Heart right ventricle (tissue), 16 donors: ENCODE results near the gene XRCC4. TPM values are rescaled to one million over a fixed set of nuclear protein-coding genes. Genes with fewer than 3 reads are reported as not detected.

Source experiments
- ATAC-seq, 8 donors: fragments of 200-7000 bp; cut with Tn5 transposase; one replicate each; pipeline ENCODE4 v1.9.1; 2020; ENCODE audit warnings: mild to moderate bottlenecking in 8 of 8, moderate library complexity in 8 of 8, moderate number of reproducible peaks in 1 of 8
- DNase-seq, 2 donors: peaks; one replicate each; pipeline ENCODE4 v3.0.0-alpha.2; 2020
- H3K27ac ChIP-seq, 10 donors: fragments of 200-600 bp; sonication (generic) in 2 of 10; one replicate each; pipeline versions ENCODE4 v1.5.0 to v1.8.0; 2020 to 2022; ENCODE audit warnings: mild to moderate bottlenecking in 3 of 10
- H3K27me3 ChIP-seq, 7 donors: fragments of 200-600 bp; one replicate each; pipeline ENCODE4 v1.8.0; 2021 to 2022; ENCODE audit warnings: mild to moderate bottlenecking in 2 of 7
- H3K36me3 ChIP-seq, 9 donors: fragments of 200-600 bp; sonication (generic) in 1 of 9; one replicate each; pipeline versions ENCODE4 v1.5.0 to v1.8.0; 2020 to 2022; ENCODE audit warnings: mild to moderate bottlenecking in 2 of 9
- H3K4me1 ChIP-seq, 9 donors: fragments of 200-600 bp; sonication (generic) in 1 of 9; one replicate each; pipeline versions ENCODE4 v1.5.0 to v1.8.0; 2020 to 2022; ENCODE audit warnings: mild to moderate bottlenecking in 4 of 9
- H3K4me3 ChIP-seq, 10 donors: fragments of 200-600 bp; sonication (generic) in 2 of 10; one replicate each; pipeline versions ENCODE4 v1.5.0 to v1.8.0; 2020 to 2022; ENCODE audit warnings: mild to moderate bottlenecking in 7 of 10, moderate library complexity in 2 of 10
- H3K9me3 ChIP-seq, 11 donors: fragments of 200-600 bp in 10 of 11; sonication (generic) in 2 of 11; one replicate each; pipeline versions ENCODE4 v1.5.0 to v1.8.0; 2013 to 2022; ENCODE audit warnings: mild to moderate bottlenecking in 2 of 11, control low read depth in 1 of 11, moderate library complexity in 1 of 11
- WGBS, 2 donors: extraction: QIAGEN DNeasy Blood & Tissue Kit; methylation state at CpG; one replicate each; pipeline ENCODE4 v1.1.7; 2013; ENCODE audit warnings: inconsistent platforms in 1 of 2; 5-methylcytosine and 5-hydroxymethylcytosine counted together
- intact Hi-C, 10 donors: fragments of 100-400 bp; cut with DNase I; formaldehyde crosslinking; loops; one replicate each; pipeline versions ENCODE4 v1.11.1 to v1.14.2; 2022
- polyA plus RNA-seq, 2 donors: library from polyadenylated mRNA; stranded (reverse); fragments of 200-250 nt; gene quantifications; one replicate each; pipeline ENCODE4 v1.2.3, GENCODE V29; 2013
- total RNA-seq, 10 donors: library from RNA; stranded (reverse); fragmentation: NEBNext Ultra II Directional in 3 of 10; extraction: Animal tissue kit (Norgen Biotek cat#: 25700) in 3 of 10; gene quantifications; one replicate each; pipeline versions ENCODE4 v1.2.1 to v1.2.4, GENCODE V29; 2021 to 2023
- TF ChIP-seq, protein P1 (sequence below), 9 donors: fragments of 200-600 bp; sonication (generic) in 2 of 9; IDR thresholded peaks; one replicate each; pipeline versions ENCODE4 v1.5.0 to v1.8.0; 2021 to 2022; ENCODE audit warnings: antibody characterized with exemption in 9 of 9, mild to moderate bottlenecking in 5 of 9, moderate library complexity in 1 of 9
- donor health status: Arrhythmogenic right ventricular cardiomyopathy.
- donor health status: ischemic (EF 13 %, LVEDD 7.1; RV severe dilation, severe dysfunction).
- donor health status: healthy with polysubstance abuse.
- donor health status: DM: no; HTN: yes; CAD: no.
- donor health status: DM: no; HTN: no; CAD: no.
- donor health status: ischemic (EF 25% LVEDD 6.9; RV normal size, moderate dysfunction).
- donor health status: ischemic (EF 25% LVEDD 5.7; RV mildly dilated, moderate dysfunction).
- donor health status: healthy.
- donor health status: DM: yes; HTN: yes; CAD: no.
- donor health status: Ischemic cardiomyopathy.
- donor health status: ischemic (EF 35%, LVEDD 5.7; RV mildly dilated, moderate dysfunction).
- donor health status: nonischemic (EF 11% LVEDD 7.7; RV severe dilation, severe dysfunction).
- donor health status: DM: yes; HTN: yes; CAD: no.
- donor health status: PGD.
- donor health status: ischemic (EF 29% LVEDD 5.4; RV normal size, mild dysfunction).
- donor health status: nonischemic (EF 23%, LVEDD 6.1; RV moderate dilation, normal function).

The XRCC4 gene
- total and polyA plus RNA-seq, 12 donors, result 3.6 to 14.4 (median 6.8) TPM

DNA sequence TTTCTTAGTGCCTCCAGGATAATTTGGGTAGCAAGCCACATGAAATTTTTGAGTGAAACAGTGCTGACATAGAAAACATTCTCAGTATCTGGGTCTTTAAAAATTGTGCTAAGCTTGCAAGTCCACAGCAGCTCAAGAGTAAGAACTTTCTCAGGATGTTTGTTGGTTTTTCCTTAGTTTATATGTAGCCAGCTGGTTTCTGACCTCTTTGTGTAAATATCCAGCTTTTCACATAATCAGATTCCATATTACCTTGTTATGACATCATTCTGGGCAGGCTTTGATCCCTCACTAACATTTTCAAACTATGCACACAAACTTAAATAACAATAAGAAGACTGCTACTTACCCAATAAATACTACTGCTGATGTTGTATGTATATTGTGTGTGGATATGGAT lies 311.3 kb downstream of the XRCC4 start:
- Histone ChIP-seq H3K4me1 (no peaks in the 10 kb centered on the region), H3K9me3 (peaks cover 0 to 12% (median 0%) of the 10 kb centered on the region in 11 donors), H3K27me3 (no peaks in the 10 kb centered on the region), H3K4me3 (no peak overlapping the region), H3K27ac (no peak overlapping the region), H3K36me3 (no peaks in the 10 kb centered on the region)
- intact Hi-C loops, result no loop called here
- ATAC-seq (no peak), DNase-seq (no peak)
- TF ChIP-seq, protein P1, sequence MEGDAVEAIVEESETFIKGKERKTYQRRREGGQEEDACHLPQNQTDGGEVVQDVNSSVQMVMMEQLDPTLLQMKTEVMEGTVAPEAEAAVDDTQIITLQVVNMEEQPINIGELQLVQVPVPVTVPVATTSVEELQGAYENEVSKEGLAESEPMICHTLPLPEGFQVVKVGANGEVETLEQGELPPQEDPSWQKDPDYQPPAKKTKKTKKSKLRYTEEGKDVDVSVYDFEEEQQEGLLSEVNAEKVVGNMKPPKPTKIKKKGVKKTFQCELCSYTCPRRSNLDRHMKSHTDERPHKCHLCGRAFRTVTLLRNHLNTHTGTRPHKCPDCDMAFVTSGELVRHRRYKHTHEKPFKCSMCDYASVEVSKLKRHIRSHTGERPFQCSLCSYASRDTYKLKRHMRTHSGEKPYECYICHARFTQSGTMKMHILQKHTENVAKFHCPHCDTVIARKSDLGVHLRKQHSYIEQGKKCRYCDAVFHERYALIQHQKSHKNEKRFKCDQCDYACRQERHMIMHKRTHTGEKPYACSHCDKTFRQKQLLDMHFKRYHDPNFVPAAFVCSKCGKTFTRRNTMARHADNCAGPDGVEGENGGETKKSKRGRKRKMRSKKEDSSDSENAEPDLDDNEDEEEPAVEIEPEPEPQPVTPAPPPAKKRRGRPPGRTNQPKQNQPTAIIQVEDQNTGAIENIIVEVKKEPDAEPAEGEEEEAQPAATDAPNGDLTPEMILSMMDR (IDR thresholded peaks at IDR 0.05), result no peak

DNA sequence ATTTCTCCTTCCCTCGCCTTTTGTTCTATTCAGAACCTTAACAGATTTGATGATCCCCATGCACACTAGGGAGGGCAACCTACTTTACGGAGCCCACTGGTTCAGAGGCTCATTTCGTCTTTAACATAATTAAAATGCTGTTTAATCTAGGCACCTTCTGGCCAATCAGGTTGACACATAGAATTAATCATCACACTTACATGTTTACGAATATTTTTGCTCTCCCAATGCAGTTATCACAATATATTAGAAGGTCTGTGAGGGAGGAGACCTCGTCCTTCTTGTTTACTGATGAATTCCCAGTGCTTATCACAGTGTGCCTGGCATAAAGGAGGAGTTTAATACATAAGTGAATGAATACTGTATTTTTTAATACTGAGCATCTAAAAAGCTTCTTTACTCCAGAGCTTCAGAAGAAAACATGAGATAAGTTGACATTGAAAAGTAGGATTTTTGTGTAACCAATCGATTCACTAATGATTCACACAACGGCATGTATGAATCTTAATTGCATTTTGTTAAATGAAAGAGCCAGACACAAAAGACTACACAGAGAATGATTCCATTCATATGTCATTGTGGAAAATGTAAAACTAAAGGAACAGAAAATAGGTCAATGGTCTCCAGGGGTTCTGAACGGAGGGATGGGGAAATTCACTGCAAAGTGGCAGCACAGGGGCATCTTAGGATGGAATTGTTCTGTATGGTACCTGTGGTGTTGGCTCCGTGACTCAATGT lies 315.6 kb downstream of the XRCC4 start:
- intact Hi-C loops, result no loop called here
- Histone ChIP-seq H3K36me3 (no peaks in the 10 kb centered on the region), H3K4me1 (no peaks in the 10 kb centered on the region), H3K4me3 (no peak overlapping the region), H3K9me3 (no peaks in the 10 kb centered on the region), H3K27ac (no peak overlapping the region), H3K27me3 (no peaks in the 10 kb centered on the region)
- ATAC-seq, result no peak
- TF ChIP-seq, protein P1 (IDR thresholded peaks at IDR 0.05), result no peak
- WGBS, 2 donors, result 87 to 95% methylated on average over 9 of the region's 9 CpGs
- no peak for DNase-seq

DNA sequence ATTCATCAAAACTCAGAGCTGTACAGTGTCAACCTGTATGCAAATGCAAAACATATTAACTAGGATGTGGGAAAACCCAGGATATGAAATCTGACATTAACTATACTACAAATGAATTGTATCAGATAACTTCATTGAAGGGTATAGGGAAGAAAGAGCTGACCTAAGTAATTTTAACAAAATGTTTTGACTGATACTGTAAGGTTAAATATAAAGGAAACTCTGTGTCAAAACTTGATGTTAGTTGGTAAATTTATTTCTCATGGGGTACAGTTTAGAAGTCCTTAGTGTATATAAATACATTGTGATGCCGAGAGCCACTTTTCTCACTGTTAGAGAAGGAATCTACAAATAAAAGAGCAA lies 316.1 kb downstream of the XRCC4 start:
- intact Hi-C loops, result no loop called here
- TF ChIP-seq, protein P1 (IDR thresholded peaks at IDR 0.05), result no peak
- H3K9me3 ChIP-seq, result no peaks in the 10 kb centered on the region
- H3K4me3 ChIP-seq, result no peak overlapping the region
- no peaks in the 10 kb centered on the region for H3K4me1 ChIP-seq
- ATAC-seq, result no peak
- no peaks in the 10 kb centered on the region for H3K27me3 ChIP-seq
- H3K36me3 ChIP-seq, result no peaks in the 10 kb centered on the region
- no peak for DNase-seq
- no peak overlapping the region for H3K27ac ChIP-seq
- 92% methylated on average over 1 of the region's 1 CpG for WGBS, 2 donors

- no peak overlapping the region for H3K27ac ChIP-seq
- DNase-seq, result no peak
- 93 to 95% methylated on average over 2 of the region's 2 CpGs for WGBS, 2 donors
- H3K9me3 ChIP-seq, result no peaks in the 10 kb centered on the region
- H3K36me3 ChIP-seq, result no peaks in the 10 kb centered on the region
- intact Hi-C loops, result no loop called here
- TF ChIP-seq, protein P1 (IDR thresholded peaks at IDR 0.05), result no peak
- no peak for ATAC-seq
- H3K4me3 ChIP-seq, result no peak overlapping the region
- H3K4me1 ChIP-seq, result no peaks in the 10 kb centered on the region
- H3K27me3 ChIP-seq, result no peaks in the 10 kb centered on the region
These were observed 316.8 kb downstream of the XRCC4 start for GRCh38 chr5:83394190-83394589.
